Measurements from ENCODE around the gene PHETA2. TPM values are rescaled to one million over a fixed set of nuclear protein-coding genes. Genes with fewer than 3 reads are reported as not detected.

PHETA2 gene
- total and polyA plus RNA-seq, 2 of the 4 experiments (the other 2 are of a cell fraction) = 6.5 to 10.0 TPM

DNA sequence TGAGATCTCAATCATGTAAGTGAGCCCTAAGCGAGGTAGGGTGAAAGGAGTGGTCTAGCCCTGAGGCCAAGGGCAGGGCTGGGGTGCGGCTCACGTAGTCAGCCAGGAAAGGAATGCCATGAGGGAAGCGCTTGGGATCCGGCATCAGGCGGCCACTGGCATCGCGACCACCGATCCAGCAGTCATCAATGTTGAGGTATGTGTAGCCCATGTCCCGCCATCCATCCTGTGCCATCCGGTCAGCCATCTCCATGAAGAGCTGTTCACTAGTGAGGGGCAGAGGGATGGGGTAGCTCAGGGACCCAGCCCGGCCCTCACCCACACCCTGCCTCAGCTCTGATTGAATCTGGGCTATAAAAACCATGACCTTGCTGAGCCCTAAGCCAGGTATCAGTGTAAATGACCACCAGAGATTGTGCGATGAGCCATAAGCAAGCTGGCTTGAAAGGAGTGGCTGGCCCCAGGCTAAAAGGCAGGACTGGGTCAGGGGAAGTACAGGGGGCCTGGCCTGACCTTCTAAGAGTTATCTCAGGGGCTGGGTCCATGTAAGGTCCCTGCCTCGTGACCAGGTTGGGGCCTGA is 6.3 kb upstream of the PHETA2 start:
- Histone ChIP-seq H2AK5ac (ENCODE audit: low read depth, low read length) (no peak overlapping the region), H4K20me1 (ENCODE audit: insufficient read depth, low read length) (0 out of 2 replicates have a peak, but pooled peaks cover 4% of the 10 kb centered on the region), H3K23ac (ENCODE audit: low read depth, low read length) (no peak overlapping the region), H2BK15ac (ENCODE audit: low read depth, low read length) (no peak overlapping the region), H3K27ac (ENCODE audit: insufficient read depth, low read length) (no peak overlapping the region), H2BK5ac (ENCODE audit: low read depth, low read length, poor library complexity, severe bottlenecking) (no peak overlapping the region), H3K9me1 (ENCODE audit: insufficient read depth, low read length) (0 out of 2 replicates have a peak, but pooled peaks cover 5% of the 10 kb centered on the region), H3K36me3 (ENCODE audit: control insufficient read depth, insufficient read depth, low read length) (peaks cover 16% of the 10 kb centered on the region), H3K14ac (replicated peaks; ENCODE audit: low read depth, low read length) (no peak overlapping the region), H3K18ac (ENCODE audit: low read depth, low read length) (no peak overlapping the region), H3K4me1 (ENCODE audit: control insufficient read depth, insufficient read depth, low read length) (peaks cover 3% of the 10 kb centered on the region), H3K9me3 (ENCODE audit: control insufficient read depth, insufficient read depth, low read length) (no peaks in the 10 kb centered on the region), H2AFZ (replicated peaks; ENCODE audit: low read length, poor library complexity) (no peak overlapping the region), H2BK20ac (ENCODE audit: low read depth, low read length) (no peak overlapping the region), H3K4me2 (ENCODE audit: low read depth, low read length) (no peak overlapping the region), H4K5ac (ENCODE audit: low read depth, low read length) (no peak overlapping the region), H3K4me3 (ENCODE audit: insufficient read depth, low read depth, low read length) (no peak overlapping the region), H2AK9ac (replicated peaks; ENCODE audit: low read depth, low read length, poor library complexity) (no peak overlapping the region), H3K79me1 (ENCODE audit: low read depth in 1 of 2, low read length in 2 of 2) (peaks cover 0 to 32% of the 10 kb centered on the region in 2 experiments; a peak in 3 of 4 replicates), H4K91ac (ENCODE audit: insufficient read depth, low read depth, low read length) (no peak overlapping the region), H3K4ac (ENCODE audit: low read depth, low read length) (no peak overlapping the region), H3K27me3 (ENCODE audit: control insufficient read depth, insufficient read depth, low read length) (no peaks in the 10 kb centered on the region), H2BK120ac (ENCODE audit: low read depth, low read length) (no peak overlapping the region), H4K8ac (ENCODE audit: low read depth in 2 of 2, low read length in 2 of 2) (no peak overlapping the region), H3K56ac (ENCODE audit: extremely low read depth, insufficient read depth, low read length) (no peak overlapping the region), H3K9ac (ENCODE audit: low read depth, low read length) (no peak overlapping the region)
- in situ Hi-C loops (cut with MboI; ENCODE audit: low sequenced_read_pairs) = no loop called here
- BruUV-seq (replicated peaks) = no TSS peak
- ChIA-PET CTCF (no interaction called here), POLR2A (ENCODE audit: unreplicated experiment) (no interaction called here)
- intact Hi-C loops (cut with micrococcal nuclease) = no loop called here
- no peak for ATAC-seq (ENCODE audit: low read depth)
- DNase-seq = no peak
- TF ChIP-seq MXI1 (IDR thresholded peaks at IDR 0.05; ENCODE audit: borderline replicate concordance, low read depth, low read length) (no peak), MAZ (IDR thresholded peaks at IDR 0.05; ENCODE audit: borderline replicate concordance, low read depth, low read length) (no peak), CHD1 (IDR thresholded peaks at IDR 0.05; ENCODE audit: low read depth, low read length) (no peak), NFE2L2 (IDR thresholded peaks at IDR 0.05; ENCODE audit: low read depth, low read length) (no peak)
- TF ChIP-seq, protein P1, sequence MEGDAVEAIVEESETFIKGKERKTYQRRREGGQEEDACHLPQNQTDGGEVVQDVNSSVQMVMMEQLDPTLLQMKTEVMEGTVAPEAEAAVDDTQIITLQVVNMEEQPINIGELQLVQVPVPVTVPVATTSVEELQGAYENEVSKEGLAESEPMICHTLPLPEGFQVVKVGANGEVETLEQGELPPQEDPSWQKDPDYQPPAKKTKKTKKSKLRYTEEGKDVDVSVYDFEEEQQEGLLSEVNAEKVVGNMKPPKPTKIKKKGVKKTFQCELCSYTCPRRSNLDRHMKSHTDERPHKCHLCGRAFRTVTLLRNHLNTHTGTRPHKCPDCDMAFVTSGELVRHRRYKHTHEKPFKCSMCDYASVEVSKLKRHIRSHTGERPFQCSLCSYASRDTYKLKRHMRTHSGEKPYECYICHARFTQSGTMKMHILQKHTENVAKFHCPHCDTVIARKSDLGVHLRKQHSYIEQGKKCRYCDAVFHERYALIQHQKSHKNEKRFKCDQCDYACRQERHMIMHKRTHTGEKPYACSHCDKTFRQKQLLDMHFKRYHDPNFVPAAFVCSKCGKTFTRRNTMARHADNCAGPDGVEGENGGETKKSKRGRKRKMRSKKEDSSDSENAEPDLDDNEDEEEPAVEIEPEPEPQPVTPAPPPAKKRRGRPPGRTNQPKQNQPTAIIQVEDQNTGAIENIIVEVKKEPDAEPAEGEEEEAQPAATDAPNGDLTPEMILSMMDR (conservative IDR thresholded peaks at IDR 0.05; ENCODE audit: low read depth, low read length) = no peak
- dilution Hi-C loops (cut with HindIII; ENCODE audit: low sequenced_read_pairs, unreplicated experiment) = no loop called here
- 81% methylated on average over 2 of the region's 14 CpGs; no CpG with 5 or more reads in 1 of the 2 experiments for WGBS, 2 experiments (ENCODE audit: extremely low coverage in 2 of 2, insufficient read length in 1 of 2)

All from IMR-90 (cell line).